ENCODE data around the gene CRACR2A. TPM values are rescaled to one million over a fixed set of nuclear protein-coding genes. Genes with fewer than 3 reads are reported as not detected.
A peak's percentile ranks its signal among the peaks of the same experiment; 100 is the strongest.

Gene CRACR2A
- total RNA-seq, 6 donors from 2014 or later = 5.5 to 19.9 (median 7.2) TPM

GRCh38 chr12:3680919-3681594 is 71.9 kb downstream of the CRACR2A start:
- no peak for TF ChIP-seq POLR2AphosphoS5 (IDR thresholded peaks at IDR 0.05)
- TF ChIP-seq POLR2A (IDR thresholded peaks at IDR 0.05) = no peak
- Histone ChIP-seq H3K4me1 (no peaks in the 10 kb centered on the region), H3K9me3 (no peaks in the 10 kb centered on the region), H3K36me3 (peaks cover 0 to 19% (median 4%) of the 10 kb centered on the region in 4 donors), H3K4me3 (no peak overlapping the region), H3K27ac (no peak overlapping the region), H3K27me3 (no peaks in the 10 kb centered on the region)
- no peak for DNase-seq
- 65 to 76% methylated on average over 8 of the region's 8 CpGs for WGBS, 2 donors
- no peak for ATAC-seq (ENCODE audit: low FRiP score in 2 of 2)

DNA sequence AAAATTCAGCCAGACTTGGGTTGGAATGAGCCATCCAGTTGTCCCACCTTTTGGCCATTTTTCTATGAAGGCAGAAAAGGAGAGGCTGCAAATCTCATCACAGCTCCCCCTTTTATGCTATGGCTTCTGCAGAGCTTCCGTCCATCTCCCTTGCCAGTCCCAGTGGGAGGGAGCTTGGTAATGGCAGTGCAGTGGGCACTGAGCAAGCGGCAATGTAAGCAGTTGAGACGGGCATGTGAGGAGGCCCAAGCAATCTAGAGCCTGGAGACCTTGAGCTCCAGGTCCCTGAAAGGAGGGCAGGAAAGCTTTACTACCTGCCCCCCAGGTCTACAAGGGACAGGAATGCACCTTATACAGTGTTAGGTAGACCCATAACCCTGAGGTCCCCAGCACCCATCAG is 73.1 kb downstream of the CRACR2A start:
- H3K4me3 ChIP-seq = no peak overlapping the region
- no peak overlapping the region for H3K27ac ChIP-seq
- 79 to 93% methylated on average over 3 of the region's 3 CpGs for WGBS, 2 donors
- DNase-seq = no peak
- H3K4me1 ChIP-seq = no peaks in the 10 kb centered on the region
- H3K36me3 ChIP-seq = peaks cover 0 to 19% (median 4%) of the 10 kb centered on the region in 4 donors
- no peaks in the 10 kb centered on the region for H3K27me3 ChIP-seq
- no peak for TF ChIP-seq POLR2AphosphoS5 (IDR thresholded peaks at IDR 0.05)
- no peak for TF ChIP-seq POLR2A (IDR thresholded peaks at IDR 0.05)
- no peak for TF ChIP-seq EP300 (IDR thresholded peaks at IDR 0.05)
- TF ChIP-seq, protein P1, sequence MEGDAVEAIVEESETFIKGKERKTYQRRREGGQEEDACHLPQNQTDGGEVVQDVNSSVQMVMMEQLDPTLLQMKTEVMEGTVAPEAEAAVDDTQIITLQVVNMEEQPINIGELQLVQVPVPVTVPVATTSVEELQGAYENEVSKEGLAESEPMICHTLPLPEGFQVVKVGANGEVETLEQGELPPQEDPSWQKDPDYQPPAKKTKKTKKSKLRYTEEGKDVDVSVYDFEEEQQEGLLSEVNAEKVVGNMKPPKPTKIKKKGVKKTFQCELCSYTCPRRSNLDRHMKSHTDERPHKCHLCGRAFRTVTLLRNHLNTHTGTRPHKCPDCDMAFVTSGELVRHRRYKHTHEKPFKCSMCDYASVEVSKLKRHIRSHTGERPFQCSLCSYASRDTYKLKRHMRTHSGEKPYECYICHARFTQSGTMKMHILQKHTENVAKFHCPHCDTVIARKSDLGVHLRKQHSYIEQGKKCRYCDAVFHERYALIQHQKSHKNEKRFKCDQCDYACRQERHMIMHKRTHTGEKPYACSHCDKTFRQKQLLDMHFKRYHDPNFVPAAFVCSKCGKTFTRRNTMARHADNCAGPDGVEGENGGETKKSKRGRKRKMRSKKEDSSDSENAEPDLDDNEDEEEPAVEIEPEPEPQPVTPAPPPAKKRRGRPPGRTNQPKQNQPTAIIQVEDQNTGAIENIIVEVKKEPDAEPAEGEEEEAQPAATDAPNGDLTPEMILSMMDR (IDR thresholded peaks at IDR 0.05) = no peak
- no peaks in the 10 kb centered on the region for H3K9me3 ChIP-seq
- ATAC-seq (ENCODE audit: low FRiP score in 2 of 2) = no peak

DNA sequence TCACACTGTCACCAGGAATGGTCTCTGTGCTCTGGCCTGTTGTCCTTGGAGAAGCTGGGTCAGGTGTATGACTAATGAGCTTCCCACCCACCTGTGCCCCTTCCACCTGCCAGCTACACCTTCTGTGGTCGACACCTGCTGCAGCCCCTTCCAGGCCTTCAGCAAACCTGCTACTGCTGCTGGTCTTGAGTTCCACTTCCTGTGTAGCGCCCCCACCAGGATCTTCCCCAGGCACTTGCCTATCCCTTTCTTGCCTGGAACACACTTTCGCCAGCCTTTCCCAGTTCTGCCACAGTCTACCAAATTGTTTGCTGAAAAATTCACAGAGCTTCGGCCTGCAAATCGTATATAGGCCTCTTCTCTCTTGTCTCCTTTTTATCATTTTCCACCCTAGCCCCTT is 75.3 kb downstream of the CRACR2A start:
- H3K4me1 ChIP-seq = no peaks in the 10 kb centered on the region
- no peaks in the 10 kb centered on the region for H3K27me3 ChIP-seq
- TF ChIP-seq, protein P1 (IDR thresholded peaks at IDR 0.05) = no peak
- TF ChIP-seq POLR2A (IDR thresholded peaks at IDR 0.05) (no peak), EP300 (IDR thresholded peaks at IDR 0.05) (no peak), POLR2AphosphoS5 (IDR thresholded peaks at IDR 0.05) (no peak)
- peaks cover 0 to 33% (median 13%) of the 10 kb centered on the region in 4 donors for H3K36me3 ChIP-seq
- no peaks in the 10 kb centered on the region for H3K9me3 ChIP-seq
- 97 to 98% methylated on average over 5 of the region's 5 CpGs for WGBS, 2 donors
- H3K4me3 ChIP-seq = no peak overlapping the region
- DNase-seq = no peak
- no peak overlapping the region for H3K27ac ChIP-seq
- ATAC-seq (ENCODE audit: low FRiP score in 2 of 2) = no peak

DNA sequence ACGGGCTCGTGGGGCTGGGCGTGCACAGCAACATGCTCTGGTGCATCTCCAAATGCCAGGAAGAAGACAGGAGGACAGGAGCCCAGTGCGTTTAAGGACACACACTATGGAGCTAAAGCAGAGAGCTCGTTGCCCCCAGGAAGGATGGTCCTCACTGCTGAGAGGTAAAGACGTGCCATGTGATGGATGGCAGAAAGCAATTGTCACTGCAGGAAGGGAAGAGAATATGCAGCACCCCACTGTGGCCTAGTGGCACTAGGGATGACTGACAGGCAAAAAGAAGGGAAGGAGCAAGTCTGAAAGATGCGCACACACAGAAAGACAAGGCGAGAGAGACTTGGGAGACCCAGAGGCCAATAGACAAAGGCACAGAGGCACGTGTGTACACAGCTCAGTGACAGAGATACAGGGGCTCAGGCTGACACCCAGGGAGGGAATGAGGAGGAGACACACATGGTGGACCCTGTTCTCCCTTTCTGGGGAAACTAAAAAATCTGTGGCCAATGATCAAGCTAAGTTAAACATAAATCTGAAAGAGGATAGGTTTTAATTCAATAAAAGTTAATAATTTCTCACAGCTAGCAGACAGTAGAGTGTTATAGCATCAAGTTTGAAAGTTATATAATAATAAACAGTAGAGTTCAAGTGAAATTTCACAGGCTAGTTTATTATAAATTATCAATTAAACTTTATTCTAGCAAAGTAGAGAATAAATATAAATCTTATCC is 78.8 kb downstream of the CRACR2A start:
- no peak overlapping the region for H3K27ac ChIP-seq
- ATAC-seq (ENCODE audit: low FRiP score in 2 of 2) = no peak
- peak in 1 of 2 donors; percentile 46 for DNase-seq
- no peak overlapping the region for H3K4me3 ChIP-seq
- H3K9me3 ChIP-seq = no peaks in the 10 kb centered on the region
- TF ChIP-seq POLR2AphosphoS5 (IDR thresholded peaks at IDR 0.05) = no peak
- TF ChIP-seq POLR2A (IDR thresholded peaks at IDR 0.05) = no peak
- TF ChIP-seq, protein P1 (IDR thresholded peaks at IDR 0.05) = no peak
- no peak for TF ChIP-seq EP300 (IDR thresholded peaks at IDR 0.05)
- H3K4me1 ChIP-seq = no peaks in the 10 kb centered on the region
- no peaks in the 10 kb centered on the region for H3K27me3 ChIP-seq
- peaks cover 0 to 36% (median 17%) of the 10 kb centered on the region in 4 donors for H3K36me3 ChIP-seq
- 92 to 93% methylated on average over 7 to 9 of the region's 9 CpGs for WGBS, 2 donors

DNA sequence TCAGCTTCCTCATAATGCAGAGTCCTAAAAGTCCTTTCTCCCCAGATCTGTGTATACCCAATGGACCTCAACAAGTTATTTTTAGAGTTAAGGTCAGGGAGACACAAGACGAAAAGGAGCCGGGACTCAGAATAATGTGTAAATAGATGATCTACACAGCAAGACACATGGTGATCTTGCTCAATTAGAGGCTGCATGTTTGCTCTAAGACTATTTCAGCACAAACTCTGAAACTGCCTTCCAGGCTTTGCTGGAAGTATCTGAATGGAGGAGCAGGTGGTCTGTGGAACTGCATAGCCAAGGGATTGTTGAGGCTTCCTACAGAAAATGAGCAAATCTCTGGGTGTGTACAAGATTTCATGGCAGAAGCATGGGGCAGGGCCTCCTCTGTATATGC is 80.8 kb downstream of the CRACR2A start:
- H3K36me3 ChIP-seq = peaks cover 0 to 34% (median 16%) of the 10 kb centered on the region in 4 donors
- no peak for ATAC-seq (ENCODE audit: low FRiP score in 2 of 2)
- WGBS, 2 donors = 84% methylated on average over 2 of the region's 2 CpGs
- H3K27ac ChIP-seq = no peak overlapping the region
- no peak overlapping the region for H3K4me3 ChIP-seq
- H3K27me3 ChIP-seq = no peaks in the 10 kb centered on the region
- no peaks in the 10 kb centered on the region for H3K4me1 ChIP-seq
- DNase-seq = no peak
- TF ChIP-seq POLR2A (IDR thresholded peaks at IDR 0.05) = no peak
- no peak for TF ChIP-seq EP300 (IDR thresholded peaks at IDR 0.05)
- TF ChIP-seq, protein P1 (IDR thresholded peaks at IDR 0.05) = no peak
- TF ChIP-seq POLR2AphosphoS5 (IDR thresholded peaks at IDR 0.05) = no peak
- no peaks in the 10 kb centered on the region for H3K9me3 ChIP-seq

Data from upper lobe of left lung (tissue), 6 donors.